ENCODE results near the gene ETV1. TPM values are rescaled to one million over a fixed set of nuclear protein-coding genes. Genes with fewer than 3 reads are reported as not detected.

Gene ETV1
- total and polyA plus RNA-seq, 9 of the 15 experiments (the other 6 are each of a cell fraction or from before 2014, with no cell fraction given), result 7.2 to 27.4 (median 14.0) TPM

- no peak for TF ChIP-seq CREB1 (IDR thresholded peaks at IDR 0.05)
- no peak for TF ChIP-seq CREB1 (CRISPR knock-in tag; IDR thresholded peaks at IDR 0.05)
- TF ChIP-seq RUNX1 (IDR thresholded peaks at IDR 0.05; ENCODE audit: low read depth), result no peak
- no peak for TF ChIP-seq ZNF324 (CRISPR knock-in tag; IDR thresholded peaks at IDR 0.05)
- TF ChIP-seq CCAR2 (IDR thresholded peaks at IDR 0.05; ENCODE audit: low read depth, low read length), result no peak
- TF ChIP-seq TSC22D4 (tag; IDR thresholded peaks at IDR 0.05), result no peak
- 0 out of 2 replicates have a peak, but pooled peaks have one; percentile 4 for TF ChIP-seq STAT5A (IDR thresholded peaks at IDR 0.05; ENCODE audit: borderline replicate concordance, low read length)
- no peak for TF ChIP-seq BRCA1 (IDR thresholded peaks at IDR 0.05)
- no peak for TF ChIP-seq BRCA1 (CRISPR knock-in tag; IDR thresholded peaks at IDR 0.05)
- no peak for TF ChIP-seq ZFP30 (CRISPR knock-in tag; IDR thresholded peaks at IDR 0.05; ENCODE audit: borderline replicate concordance)
- TF ChIP-seq CBX5 (IDR thresholded peaks at IDR 0.05; ENCODE audit: borderline replicate concordance, low read depth), result no peak
- TF ChIP-seq MGA (IDR thresholded peaks at IDR 0.05), result peak; percentile 13; the same call in 1 of the 2 replicates
- no peak for TF ChIP-seq RBBP5 (IDR thresholded peaks at IDR 0.05; ENCODE audit: borderline replicate concordance, insufficient read depth, low read length, poor library complexity, severe bottlenecking)
- TF ChIP-seq GABPA (tag; conservative IDR thresholded peaks at IDR 0.05; ENCODE audit: low read depth), result no peak; the same call in 1 of the 2 replicates
- TF ChIP-seq MECOM (CRISPR knock-in tag; IDR thresholded peaks at IDR 0.05), result no peak
- no peak for TF ChIP-seq ILF3 (IDR thresholded peaks at IDR 0.05; ENCODE audit: borderline replicate concordance)
- TF ChIP-seq ZNF121 (CRISPR knock-in tag; conservative IDR thresholded peaks at IDR 0.05), result no peak
- TF ChIP-seq HNRNPK (IDR thresholded peaks at IDR 0.05; ENCODE audit: low read depth, low read length, poor library complexity, severe bottlenecking), result no peak
- peak; percentile 60; the same call in 1 of the 2 replicates for TF ChIP-seq RBFOX2 (IDR thresholded peaks at IDR 0.05; ENCODE audit: low read depth, low read length)
These were observed 985 bp upstream of the ETV1 start (continued) for GRCh38 chr7:13990319-13990983.
